ENCODE data around the gene ARHGAP29. TPM values are rescaled to one million over a fixed set of nuclear protein-coding genes. Genes with fewer than 3 reads are reported as not detected.

Gene ARHGAP29
- polyA plus RNA-seq, 1 donor (not counting 4 experiments of a cell fraction or from before 2014, with no cell fraction given): 79.7 TPM

DNA sequence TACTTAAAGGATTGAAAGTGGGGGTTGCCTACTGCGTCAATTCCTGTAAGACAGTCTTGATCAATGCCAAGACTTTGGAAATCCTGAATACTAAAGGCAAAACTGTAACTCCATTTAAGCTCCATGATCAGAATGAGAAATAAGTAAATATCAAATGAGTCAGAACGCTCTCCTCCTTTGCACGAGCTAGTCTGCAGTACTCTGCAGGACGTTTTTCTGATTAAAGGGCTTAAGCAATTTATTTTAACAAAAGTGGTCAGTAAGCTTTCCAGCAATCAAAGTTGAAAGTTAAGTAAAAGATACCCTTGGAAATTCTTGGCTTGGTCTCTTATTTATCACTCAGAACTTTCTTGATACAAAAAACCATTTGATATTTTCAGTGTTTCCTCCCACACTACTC is 35.7 kb upstream of the ARHGAP29 start:
- Histone ChIP-seq H3K9ac (ENCODE audit: control insufficient read depth, extremely low read depth, insufficient read depth, low read length) (no peak overlapping the region), H3K9me3 (ENCODE audit: control insufficient read depth, low read depth, low read length) (no peaks in the 10 kb centered on the region), H3K4me1 (ENCODE audit: control insufficient read depth, extremely low read depth, insufficient read depth, low read length) (peaks cover 27% of the 10 kb centered on the region), H3K9me1 (ENCODE audit: control insufficient read depth, extremely low read depth, insufficient read depth, low read length) (no peaks in the 10 kb centered on the region), H3K79me2 (ENCODE audit: control insufficient read depth, insufficient read depth, low read length) (no peaks in the 10 kb centered on the region), H3K36me3 (ENCODE audit: control insufficient read depth in 2 of 2, extremely low read depth in 1 of 2, insufficient read depth in 2 of 2, low read length in 2 of 2) (no peaks in the 10 kb centered on the region), H3K27ac (ENCODE audit: control insufficient read depth, insufficient read depth, low read length) (no peak overlapping the region), H3K27me3 (ENCODE audit: control insufficient read depth, extremely low read depth, insufficient read depth, low read length) (no peaks in the 10 kb centered on the region), H3K4me3 (ENCODE audit: control insufficient read depth in 2 of 3, extremely low read depth in 1 of 3, insufficient read depth in 2 of 3, low read depth in 1 of 3, low read length in 3 of 3) (no peak overlapping the region), H4K20me1 (ENCODE audit: control insufficient read depth, extremely low read depth, insufficient read depth, low read length) (no peaks in the 10 kb centered on the region), H2AFZ (ENCODE audit: control insufficient read depth, low read length) (no peak overlapping the region), H3K4me2 (ENCODE audit: control insufficient read depth, extremely low read depth, insufficient read depth, low read depth, low read length) (no peak overlapping the region)
- no peak for DNase-seq (ENCODE audit: low read depth, low spot score)
- no peak for FAIRE-seq
- dilution Hi-C loops (cut with MboI; ENCODE audit: extremely low pct_ligation_motif_present, low sequenced_read_pairs): no loop called here
- TF ChIP-seq, protein P1, sequence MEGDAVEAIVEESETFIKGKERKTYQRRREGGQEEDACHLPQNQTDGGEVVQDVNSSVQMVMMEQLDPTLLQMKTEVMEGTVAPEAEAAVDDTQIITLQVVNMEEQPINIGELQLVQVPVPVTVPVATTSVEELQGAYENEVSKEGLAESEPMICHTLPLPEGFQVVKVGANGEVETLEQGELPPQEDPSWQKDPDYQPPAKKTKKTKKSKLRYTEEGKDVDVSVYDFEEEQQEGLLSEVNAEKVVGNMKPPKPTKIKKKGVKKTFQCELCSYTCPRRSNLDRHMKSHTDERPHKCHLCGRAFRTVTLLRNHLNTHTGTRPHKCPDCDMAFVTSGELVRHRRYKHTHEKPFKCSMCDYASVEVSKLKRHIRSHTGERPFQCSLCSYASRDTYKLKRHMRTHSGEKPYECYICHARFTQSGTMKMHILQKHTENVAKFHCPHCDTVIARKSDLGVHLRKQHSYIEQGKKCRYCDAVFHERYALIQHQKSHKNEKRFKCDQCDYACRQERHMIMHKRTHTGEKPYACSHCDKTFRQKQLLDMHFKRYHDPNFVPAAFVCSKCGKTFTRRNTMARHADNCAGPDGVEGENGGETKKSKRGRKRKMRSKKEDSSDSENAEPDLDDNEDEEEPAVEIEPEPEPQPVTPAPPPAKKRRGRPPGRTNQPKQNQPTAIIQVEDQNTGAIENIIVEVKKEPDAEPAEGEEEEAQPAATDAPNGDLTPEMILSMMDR (optimal IDR thresholded peaks at IDR 0.05 in 1 of 3, IDR thresholded peaks at IDR 0.05 in 1 of 3, conservative IDR thresholded peaks at IDR 0.05 in 1 of 3; ENCODE audit: extremely low read depth in 1 of 3, insufficient read depth in 2 of 3, low read length in 3 of 3): no peak
- TF ChIP-seq EZH2 (IDR thresholded peaks at IDR 0.05; ENCODE audit: low read length): no peak

DNA sequence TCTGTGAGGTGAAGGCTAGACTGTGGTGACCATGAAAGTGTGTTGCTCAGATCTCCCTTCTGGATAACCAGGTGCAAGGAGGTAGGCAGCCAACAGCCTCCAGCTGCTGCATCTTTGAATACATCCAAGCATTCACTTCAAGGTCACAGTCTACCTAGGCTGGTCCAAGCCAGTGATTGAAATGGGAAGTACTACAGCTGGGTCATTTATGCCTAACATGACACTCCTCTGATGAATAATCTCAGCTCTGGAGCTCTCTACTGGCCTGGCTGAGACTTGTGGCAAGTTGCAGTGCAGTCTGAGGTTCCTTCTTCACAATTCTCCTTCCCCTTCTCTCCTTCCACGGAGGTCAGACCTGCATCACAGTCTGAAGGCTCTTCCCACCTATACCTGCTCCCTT is 35.0 kb upstream of the ARHGAP29 start:
- Histone ChIP-seq H3K9ac (ENCODE audit: control insufficient read depth, extremely low read depth, insufficient read depth, low read length) (no peak overlapping the region), H3K9me1 (ENCODE audit: control insufficient read depth, extremely low read depth, insufficient read depth, low read length) (no peaks in the 10 kb centered on the region)

More for the DNA sequence above, 35.0 kb upstream of the ARHGAP29 start:
- no peaks in the 10 kb centered on the region for H4K20me1 ChIP-seq (ENCODE audit: control insufficient read depth, extremely low read depth, insufficient read depth, low read length)
- TF ChIP-seq, protein P1 (optimal IDR thresholded peaks at IDR 0.05 in 1 of 3, IDR thresholded peaks at IDR 0.05 in 1 of 3, conservative IDR thresholded peaks at IDR 0.05 in 1 of 3; ENCODE audit: extremely low read depth in 1 of 3, insufficient read depth in 2 of 3, low read length in 3 of 3): peak in 1 of 3 experiments; percentile 30
- TF ChIP-seq EZH2 (IDR thresholded peaks at IDR 0.05; ENCODE audit: low read length): no peak
- peak; percentile 69 for FAIRE-seq
- H3K4me2 ChIP-seq (ENCODE audit: control insufficient read depth, extremely low read depth, insufficient read depth, low read depth, low read length): no peak overlapping the region
- dilution Hi-C loops (cut with MboI; ENCODE audit: extremely low pct_ligation_motif_present, low sequenced_read_pairs): no loop called here
- no peak overlapping the region for H3K4me3 ChIP-seq (ENCODE audit: control insufficient read depth in 2 of 3, extremely low read depth in 1 of 3, insufficient read depth in 2 of 3, low read depth in 1 of 3, low read length in 3 of 3)
- no peak overlapping the region for H3K27ac ChIP-seq (ENCODE audit: control insufficient read depth, insufficient read depth, low read length)
- no peaks in the 10 kb centered on the region for H3K9me3 ChIP-seq (ENCODE audit: control insufficient read depth, low read depth, low read length)
- peaks cover 27% of the 10 kb centered on the region for H3K4me1 ChIP-seq (ENCODE audit: control insufficient read depth, extremely low read depth, insufficient read depth, low read length)
- no peaks in the 10 kb centered on the region for H3K27me3 ChIP-seq (ENCODE audit: control insufficient read depth, extremely low read depth, insufficient read depth, low read length)
- H3K36me3 ChIP-seq (ENCODE audit: control insufficient read depth in 2 of 2, extremely low read depth in 1 of 2, insufficient read depth in 2 of 2, low read length in 2 of 2): no peaks in the 10 kb centered on the region
- H3K79me2 ChIP-seq (ENCODE audit: control insufficient read depth, insufficient read depth, low read length): no peaks in the 10 kb centered on the region
- H2AFZ ChIP-seq (ENCODE audit: control insufficient read depth, low read length): no peak overlapping the region
- no peak for DNase-seq (ENCODE audit: low read depth, low spot score)

Data from keratinocyte (primary cell).